Measurements from ENCODE around the gene RAB6B. TPM values are rescaled to one million over a fixed set of nuclear protein-coding genes. Genes with fewer than 3 reads are reported as not detected.

Gene RAB6B
- polyA plus RNA-seq, 1 donor from 2014 or later = 57.5 TPM

DNA sequence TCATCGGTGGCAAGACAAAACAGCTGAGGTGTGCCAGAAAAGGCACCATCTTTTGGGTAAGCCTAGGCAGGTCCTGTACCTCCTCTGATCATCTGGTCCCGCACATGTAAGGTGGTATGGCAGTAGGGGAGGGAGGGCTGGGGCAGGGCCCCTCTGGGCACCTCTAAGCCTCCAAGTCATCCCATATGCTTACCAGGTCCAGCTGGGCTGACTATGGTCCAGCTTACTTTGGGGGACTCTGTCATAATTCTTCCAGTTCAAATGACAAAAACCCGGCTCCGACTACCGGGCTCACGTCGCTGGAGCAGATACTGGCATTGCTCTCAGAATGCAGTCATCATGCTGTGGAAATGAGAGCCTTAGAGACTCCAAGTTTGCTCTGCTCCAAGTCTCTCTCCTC is 1.9 kb upstream of the RAB6B start:
- no peaks in the 10 kb centered on the region for H3F3A ChIP-seq (ENCODE audit: insufficient read depth, low read length, poor library complexity, severe bottlenecking)
- H3K9me2 ChIP-seq (ENCODE audit: insufficient read depth, low read length) = no peaks in the 10 kb centered on the region
- no peak for TF ChIP-seq MXI1 (conservative IDR thresholded peaks at IDR 0.05; ENCODE audit: poor library complexity, severe bottlenecking)
- no peak for TF ChIP-seq EP300 (conservative IDR thresholded peaks at IDR 0.05; ENCODE audit: poor library complexity, severe bottlenecking)
- no peak for TF ChIP-seq POLR2AphosphoS5 (IDR thresholded peaks at IDR 0.05)
- TF ChIP-seq, protein P1, sequence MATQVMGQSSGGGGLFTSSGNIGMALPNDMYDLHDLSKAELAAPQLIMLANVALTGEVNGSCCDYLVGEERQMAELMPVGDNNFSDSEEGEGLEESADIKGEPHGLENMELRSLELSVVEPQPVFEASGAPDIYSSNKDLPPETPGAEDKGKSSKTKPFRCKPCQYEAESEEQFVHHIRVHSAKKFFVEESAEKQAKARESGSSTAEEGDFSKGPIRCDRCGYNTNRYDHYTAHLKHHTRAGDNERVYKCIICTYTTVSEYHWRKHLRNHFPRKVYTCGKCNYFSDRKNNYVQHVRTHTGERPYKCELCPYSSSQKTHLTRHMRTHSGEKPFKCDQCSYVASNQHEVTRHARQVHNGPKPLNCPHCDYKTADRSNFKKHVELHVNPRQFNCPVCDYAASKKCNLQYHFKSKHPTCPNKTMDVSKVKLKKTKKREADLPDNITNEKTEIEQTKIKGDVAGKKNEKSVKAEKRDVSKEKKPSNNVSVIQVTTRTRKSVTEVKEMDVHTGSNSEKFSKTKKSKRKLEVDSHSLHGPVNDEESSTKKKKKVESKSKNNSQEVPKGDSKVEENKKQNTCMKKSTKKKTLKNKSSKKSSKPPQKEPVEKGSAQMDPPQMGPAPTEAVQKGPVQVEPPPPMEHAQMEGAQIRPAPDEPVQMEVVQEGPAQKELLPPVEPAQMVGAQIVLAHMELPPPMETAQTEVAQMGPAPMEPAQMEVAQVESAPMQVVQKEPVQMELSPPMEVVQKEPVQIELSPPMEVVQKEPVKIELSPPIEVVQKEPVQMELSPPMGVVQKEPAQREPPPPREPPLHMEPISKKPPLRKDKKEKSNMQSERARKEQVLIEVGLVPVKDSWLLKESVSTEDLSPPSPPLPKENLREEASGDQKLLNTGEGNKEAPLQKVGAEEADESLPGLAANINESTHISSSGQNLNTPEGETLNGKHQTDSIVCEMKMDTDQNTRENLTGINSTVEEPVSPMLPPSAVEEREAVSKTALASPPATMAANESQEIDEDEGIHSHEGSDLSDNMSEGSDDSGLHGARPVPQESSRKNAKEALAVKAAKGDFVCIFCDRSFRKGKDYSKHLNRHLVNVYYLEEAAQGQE (IDR thresholded peaks at IDR 0.05; ENCODE audit: borderline replicate concordance) = no peak
- no peak for TF ChIP-seq TAF1 (IDR thresholded peaks at IDR 0.05; ENCODE audit: low read depth)
- TF ChIP-seq SMC3 (conservative IDR thresholded peaks at IDR 0.05; ENCODE audit: poor library complexity) = no peak
- no peak overlapping the region for H3K4me2 ChIP-seq (ENCODE audit: low read length)
- H3K27ac ChIP-seq (ENCODE audit: low read length) = no peak overlapping the region
- H3K36me3 ChIP-seq (ENCODE audit: insufficient read depth, low read length) = no peaks in the 10 kb centered on the region
- no peaks in the 10 kb centered on the region for H4K20me1 ChIP-seq (ENCODE audit: insufficient read depth)
- H3K4me3 ChIP-seq (ENCODE audit: low read length) = no peak overlapping the region
- peaks cover 27% of the 10 kb centered on the region for H3K79me2 ChIP-seq (replicated peaks; ENCODE audit: insufficient read depth, low read length)
- no peaks in the 10 kb centered on the region for H3K9me3 ChIP-seq (ENCODE audit: low read length)
- H2AFZ ChIP-seq (ENCODE audit: low read depth, low read length) = no peak overlapping the region
- H3K27me3 ChIP-seq (ENCODE audit: insufficient read depth, low read depth, low read length) = no peaks in the 10 kb centered on the region
- no peak overlapping the region for H3K9ac ChIP-seq (ENCODE audit: low read length)

DNA sequence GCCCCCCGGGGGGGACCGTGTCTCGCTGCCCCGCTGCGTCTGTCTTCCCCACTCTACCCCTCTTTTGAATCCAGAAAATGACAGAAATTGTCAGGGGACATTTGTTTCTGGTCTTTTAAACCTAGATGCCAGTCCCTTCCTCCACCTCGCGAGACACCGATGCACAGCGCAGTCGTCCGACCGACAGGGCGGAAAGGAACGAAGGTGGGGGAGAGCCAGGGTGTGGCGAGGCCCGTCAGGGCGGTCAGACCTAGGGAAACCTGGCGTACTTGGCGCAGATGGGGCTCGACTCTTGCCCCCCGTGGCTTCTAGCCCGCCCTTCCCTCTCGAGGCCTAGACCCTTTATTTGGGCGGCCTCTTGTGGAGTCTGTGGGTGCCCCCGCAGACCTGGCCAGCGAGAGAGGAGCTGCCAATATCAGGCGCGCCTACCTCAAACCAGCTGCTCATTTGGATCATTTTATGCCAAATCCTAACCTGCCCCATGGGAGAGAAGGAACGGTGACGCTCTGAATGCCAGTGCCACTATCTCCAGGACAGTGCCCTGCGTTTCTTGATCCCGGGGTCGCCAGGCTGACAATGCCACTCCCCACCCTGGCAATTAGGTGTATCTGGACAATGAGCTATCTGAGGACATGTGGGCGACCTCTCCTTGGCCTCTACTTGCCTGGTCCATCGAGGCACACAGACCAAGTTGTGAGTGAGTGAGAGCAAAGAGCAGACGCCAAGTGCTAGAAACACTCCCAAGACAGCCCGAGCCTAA is 500 bp upstream of the RAB6B start:
- peak overlapping the region; percentile 83 for H3K27ac ChIP-seq (ENCODE audit: low read length)
- H3K9me3 ChIP-seq (ENCODE audit: low read length) = no peaks in the 10 kb centered on the region
- H3K4me3 ChIP-seq (ENCODE audit: low read length) = peak overlapping the region; percentile 96
- H2AFZ ChIP-seq (ENCODE audit: low read depth, low read length) = peak overlapping the region; percentile 95
- H4K20me1 ChIP-seq (ENCODE audit: insufficient read depth) = no peaks in the 10 kb centered on the region
- H3K4me2 ChIP-seq (ENCODE audit: low read length) = peak overlapping the region; percentile 56
- H3K79me2 ChIP-seq (replicated peaks; ENCODE audit: insufficient read depth, low read length) = peaks cover 33% of the 10 kb centered on the region
- no peaks in the 10 kb centered on the region for H3K9me2 ChIP-seq (ENCODE audit: insufficient read depth, low read length)
- no peaks in the 10 kb centered on the region for H3K27me3 ChIP-seq (ENCODE audit: insufficient read depth, low read depth, low read length)
- no peaks in the 10 kb centered on the region for H3F3A ChIP-seq (ENCODE audit: insufficient read depth, low read length, poor library complexity, severe bottlenecking)
- TF ChIP-seq RAD21 (conservative IDR thresholded peaks at IDR 0.05) = no peak
- TF ChIP-seq, protein P1 (IDR thresholded peaks at IDR 0.05; ENCODE audit: borderline replicate concordance) = peak; percentile 48
- H3K36me3 ChIP-seq (ENCODE audit: insufficient read depth, low read length) = no peaks in the 10 kb centered on the region
- H3K9ac ChIP-seq (ENCODE audit: low read length) = peak overlapping the region; percentile 94
